ENCODE measurements around the gene VAV2. TPM values are rescaled to one million over a fixed set of nuclear protein-coding genes. Genes with fewer than 3 reads are reported as not detected.
A peak's percentile ranks its signal among the peaks of the same experiment; 100 is the strongest.

The VAV2 gene
- polyA plus RNA-seq (2013, experiment 1 of 2; ENCODE audit: insufficient read length), result 15.9 TPM
- 15.2 TPM for polyA plus RNA-seq (2013, experiment 2 of 2; ENCODE audit: insufficient read length)

GRCh38 chr9:133991964-133992779 is at the start of gene VAV2:
Gene VAV2, minus strand, starts transcription at chr9:133992324. Its CDS starts 46 bp downstream, at chr9:133992278.
- DNase-seq, result peak; percentile 67

GRCh38 chr9:134041649-134041962 is 49.5 kb upstream of the VAV2 start:
- DNase-seq, result no peak

- DNase-seq, result no peak
Measured at GRCh38 chr9:134040781-134041648, 48.9 kb upstream of the VAV2 start.

GRCh38 chr9:134040176-134040565 is 48.0 kb upstream of the VAV2 start:
- no peak for DNase-seq

GRCh38 chr9:134039386-134040175 is 47.5 kb upstream of the VAV2 start:
- DNase-seq, result no peak

DNA sequence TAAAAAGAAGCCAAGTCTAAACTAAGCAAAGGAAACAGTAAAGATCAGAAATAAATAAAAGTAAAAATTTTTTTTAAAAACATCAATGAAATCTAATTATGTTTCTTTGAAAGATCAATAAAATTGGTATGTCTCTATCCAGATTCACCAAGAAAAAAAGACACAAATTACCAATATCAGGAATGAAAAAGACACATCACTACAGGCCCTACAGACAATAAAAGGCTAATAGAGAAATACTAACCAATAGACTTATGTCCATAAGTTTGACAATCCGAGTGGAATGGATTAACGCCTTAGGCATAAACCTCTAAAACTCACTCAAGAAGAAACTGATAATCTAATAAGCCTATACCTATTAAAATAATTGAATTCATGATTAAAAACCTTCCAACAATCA is 45.5 kb upstream of the VAV2 start:
- no peak for DNase-seq

DNA sequence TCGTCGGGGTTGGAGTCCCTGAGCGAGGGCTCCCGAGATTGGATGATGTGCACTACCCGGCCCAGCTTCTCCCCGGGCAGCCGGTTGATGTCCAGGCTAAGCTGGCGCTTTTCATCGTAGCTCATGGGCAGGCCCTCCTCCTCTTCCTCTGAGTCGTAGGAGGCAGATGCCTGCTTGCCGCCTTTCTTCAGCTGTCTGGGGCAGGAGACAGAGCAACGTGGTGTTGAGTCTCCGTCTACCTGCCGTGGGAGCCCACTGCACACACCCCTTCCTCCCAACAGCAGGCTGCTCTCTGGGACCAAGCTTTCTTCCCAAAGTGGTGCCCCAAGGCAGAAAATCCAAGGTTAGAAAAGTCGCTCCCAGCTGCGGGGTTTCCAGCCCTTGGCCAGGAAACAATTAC is 44.0 kb upstream of the VAV2 start:
- DNase-seq, result no peak

GRCh38 chr9:134035041-134036039 is 43.2 kb upstream of the VAV2 start:
- DNase-seq, result no peak

GRCh38 chr9:134034215-134035040 is 42.3 kb upstream of the VAV2 start:
- DNase-seq, result no peak

GRCh38 chr9:134033516-134034214 is 41.5 kb upstream of the VAV2 start:
- DNase-seq, result no peak

DNA sequence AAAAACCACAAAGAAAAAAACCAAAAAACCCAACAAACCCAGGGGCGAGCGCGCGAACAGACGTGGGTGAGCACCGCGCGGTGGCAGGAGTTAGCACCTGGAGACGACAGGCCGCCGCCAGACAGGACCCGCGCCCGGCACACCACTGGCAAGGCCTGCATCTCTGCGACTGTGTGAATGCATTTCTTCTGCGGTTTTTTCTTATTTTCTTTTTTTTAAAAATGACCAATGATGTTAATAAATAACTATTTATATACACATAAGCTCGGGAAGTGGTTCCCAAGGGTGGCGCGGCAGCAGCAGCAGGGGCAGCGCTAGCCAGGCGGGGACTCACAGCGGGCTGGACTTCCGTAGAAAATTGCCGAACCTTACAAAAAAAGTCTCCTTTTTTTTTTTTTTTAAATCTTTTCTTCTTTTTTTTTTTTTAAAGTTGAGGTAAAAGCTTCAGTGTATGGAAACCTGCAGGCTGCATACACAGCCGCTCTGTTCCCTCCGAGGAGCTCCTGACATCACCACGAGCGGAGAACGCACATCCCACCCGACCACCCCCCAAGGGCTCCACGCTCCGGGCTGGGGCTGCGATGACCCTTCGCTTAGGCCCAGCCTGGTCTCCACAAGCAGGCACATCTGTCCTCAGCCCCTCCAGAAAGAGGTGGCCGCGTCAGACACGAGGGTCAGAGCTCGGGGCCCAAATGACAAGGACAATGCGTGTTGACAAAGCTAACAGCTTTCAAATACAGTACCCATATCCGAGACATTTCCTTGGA is 40.5 kb upstream of the VAV2 start:
- no peak for DNase-seq

DNA sequence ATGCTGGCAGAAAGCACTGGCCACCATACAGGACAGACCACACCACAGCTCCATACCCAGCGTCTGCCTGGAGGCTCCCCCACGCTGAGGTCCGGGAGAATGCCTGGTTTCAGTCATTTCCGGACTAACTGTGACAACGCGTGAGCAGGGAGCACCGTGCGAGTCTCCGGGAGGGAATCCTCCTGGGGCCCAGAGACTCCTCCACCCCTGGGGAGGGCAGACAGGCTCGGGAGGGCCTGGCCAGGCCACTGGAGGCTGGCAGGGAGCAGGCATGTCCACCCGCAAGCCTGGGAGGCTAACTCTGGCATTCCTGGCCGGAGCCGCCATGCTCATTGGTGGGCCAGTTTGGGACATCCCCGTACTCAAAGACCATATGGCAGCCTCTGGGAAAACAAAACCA is 39.7 kb upstream of the VAV2 start:
- DNase-seq, result no peak

DNA sequence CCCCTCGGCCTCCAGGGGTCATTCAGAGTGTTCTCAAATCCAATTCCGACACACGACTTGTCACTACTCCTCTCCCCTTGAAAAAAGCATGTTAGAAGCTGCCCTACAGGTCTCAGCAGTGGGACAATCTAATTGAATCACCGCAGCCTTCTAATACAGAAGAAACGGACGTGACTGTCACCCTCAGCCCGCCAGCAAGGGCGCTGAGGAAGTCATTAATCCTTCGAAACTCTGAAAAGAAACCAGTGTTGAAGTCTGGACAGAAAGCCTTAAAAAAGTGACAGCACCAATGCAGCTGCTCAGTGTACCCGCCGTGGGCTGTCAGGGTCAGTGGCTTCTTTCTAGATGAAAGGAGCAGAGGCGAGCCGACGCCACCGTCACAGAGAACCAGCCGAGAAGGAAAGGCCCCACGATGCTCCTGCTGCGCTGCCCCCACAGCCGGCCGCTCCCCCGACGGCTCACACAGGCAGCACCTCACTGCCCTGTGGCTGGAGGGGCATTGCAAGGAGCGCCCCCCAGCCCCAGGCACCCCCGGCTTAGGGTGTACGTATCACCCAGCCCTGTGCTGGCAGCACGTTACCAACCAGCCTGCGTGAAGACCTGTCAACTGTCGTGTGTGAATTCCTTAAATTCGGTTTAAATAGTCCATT is 38.8 kb upstream of the VAV2 start:
- no peak for DNase-seq

DNA sequence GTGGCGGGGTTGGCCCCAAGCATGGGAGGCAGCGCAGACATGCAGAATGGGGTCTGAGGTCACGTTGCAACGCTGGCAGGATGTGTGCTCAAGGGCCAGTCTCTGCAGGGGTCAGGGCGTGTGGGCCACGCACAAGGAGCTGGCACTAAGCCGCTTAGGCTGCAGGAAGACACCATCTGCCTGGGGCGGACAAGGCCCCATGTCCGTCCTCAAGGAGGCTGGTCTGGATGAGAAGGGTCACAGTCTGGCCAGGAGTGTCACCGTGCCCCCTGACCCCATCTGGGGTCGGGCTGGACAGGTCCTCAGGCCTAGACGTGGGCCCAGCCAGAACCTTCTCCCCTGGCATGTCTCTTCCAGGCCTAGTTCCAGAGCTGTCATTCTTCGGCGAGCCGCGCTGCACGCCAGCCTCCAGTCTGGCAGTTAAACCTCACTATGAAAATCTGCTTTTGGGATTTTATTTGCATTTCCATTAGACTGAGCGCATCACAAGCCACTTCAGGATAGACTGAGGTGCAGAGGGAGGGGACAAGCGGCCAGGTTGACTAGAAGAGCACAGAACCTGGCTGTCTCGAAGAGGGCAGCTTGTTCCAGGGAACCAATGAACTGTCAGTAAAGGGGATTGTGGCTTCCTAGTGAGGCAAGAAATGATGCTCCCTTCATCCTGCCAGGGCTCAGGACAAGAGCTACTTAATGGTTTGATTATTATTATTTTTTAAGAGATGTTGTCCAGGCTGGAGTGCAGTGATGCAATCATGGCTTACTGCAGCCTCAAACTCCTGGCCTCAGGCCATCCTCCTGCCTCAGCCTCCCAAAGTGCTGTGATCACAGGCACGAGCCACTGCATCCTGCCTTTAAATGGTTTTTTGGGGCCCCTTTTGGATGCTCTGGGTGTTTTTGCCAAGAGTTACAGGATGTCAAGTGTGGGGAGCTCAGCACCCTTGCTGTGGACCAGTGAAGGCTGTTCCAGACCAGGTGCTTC is 37.4 kb upstream of the VAV2 start:
- DNase-seq, result no peak

DNA sequence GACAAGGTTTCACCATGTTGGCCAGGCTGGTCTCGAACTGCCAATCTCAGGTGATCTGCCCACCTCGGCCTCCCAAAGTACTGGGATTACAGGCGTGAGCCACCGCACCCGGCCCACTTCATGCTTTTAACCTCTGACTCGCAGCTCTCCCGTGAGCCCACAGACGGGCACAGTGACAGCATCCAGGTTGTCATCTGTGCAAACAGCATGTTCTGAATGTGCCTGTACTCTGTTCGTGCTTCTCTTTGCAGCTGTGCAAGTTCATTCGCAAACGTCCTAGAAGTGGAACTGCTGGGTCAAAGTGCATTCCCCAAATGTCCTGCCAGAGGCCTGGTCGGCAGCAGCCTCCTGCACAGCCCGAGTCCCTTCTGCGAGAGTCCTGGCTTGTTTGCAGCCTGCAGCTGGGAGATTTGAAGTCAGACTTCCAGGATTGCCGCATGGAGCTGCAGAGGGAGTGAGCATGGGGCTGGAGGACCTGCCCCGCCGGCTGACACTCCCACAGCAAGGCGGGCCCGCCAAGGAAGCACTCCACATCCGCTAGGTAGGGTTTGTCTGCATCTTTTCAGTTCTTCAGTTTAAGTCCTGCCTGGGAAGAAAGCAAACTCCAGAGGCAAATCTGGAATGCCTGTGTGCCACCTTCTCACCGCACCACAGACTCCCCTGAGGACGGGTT is 36.6 kb upstream of the VAV2 start:
- DNase-seq, result no peak

DNA sequence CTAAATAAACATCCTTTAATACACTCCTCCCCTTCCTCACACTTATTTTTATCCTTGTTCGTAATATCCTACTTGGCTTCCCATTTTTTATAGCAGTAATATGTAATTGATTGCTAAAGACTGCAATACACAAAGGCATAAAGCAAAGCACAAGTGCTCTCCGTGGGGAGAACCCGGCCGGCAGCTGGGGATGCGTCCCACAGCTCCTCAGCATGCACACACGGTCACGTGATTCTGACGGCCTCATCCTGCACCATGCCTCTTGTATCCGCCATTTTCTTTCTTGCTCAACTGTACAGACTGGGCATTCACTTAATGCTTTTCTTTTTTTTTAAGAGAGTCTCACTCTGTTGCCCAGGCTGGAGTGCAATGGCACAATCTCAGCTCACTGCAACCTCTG is 36.0 kb upstream of the VAV2 start:
- no peak for DNase-seq

DNA sequence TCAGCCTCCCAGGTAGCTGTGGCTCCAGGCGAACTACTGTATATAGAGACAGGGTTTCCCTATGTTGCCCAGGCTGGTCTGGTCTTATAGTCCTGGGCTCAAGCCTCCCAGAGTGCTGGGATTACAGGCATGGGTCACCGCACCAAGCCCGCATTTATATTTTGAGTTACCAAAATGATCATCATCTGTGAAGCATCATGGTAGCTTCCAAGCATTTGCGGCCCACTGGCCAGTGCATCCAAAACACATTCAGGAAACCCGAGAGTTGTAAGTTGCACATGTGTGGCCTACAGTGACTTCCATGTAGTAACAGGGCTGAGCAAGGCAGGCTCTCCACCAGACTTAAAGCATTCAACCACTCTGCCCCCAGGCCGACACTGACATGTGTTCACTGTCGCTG is 35.4 kb upstream of the VAV2 start:
- DNase-seq, result no peak

Measured in fibroblast of skin of abdomen (primary cell).